C4-2B (cell line): Measurements from ENCODE around the gene SH3RF3.

Experiments
- ZFX ChIP-seq: fragments of 450-650 bp; IDR thresholded peaks from 2 replicates; pipeline ENCODE4 v1.6.1; 2017
- TF ChIP-seq, protein P1 (sequence below): fragments of 450-650 bp; conservative IDR thresholded peaks from 2 replicates; pipeline ENCODE4 v1.5.1; 2017; ENCODE audit warnings: mild to moderate bottlenecking

- TF ChIP-seq, protein P1, sequence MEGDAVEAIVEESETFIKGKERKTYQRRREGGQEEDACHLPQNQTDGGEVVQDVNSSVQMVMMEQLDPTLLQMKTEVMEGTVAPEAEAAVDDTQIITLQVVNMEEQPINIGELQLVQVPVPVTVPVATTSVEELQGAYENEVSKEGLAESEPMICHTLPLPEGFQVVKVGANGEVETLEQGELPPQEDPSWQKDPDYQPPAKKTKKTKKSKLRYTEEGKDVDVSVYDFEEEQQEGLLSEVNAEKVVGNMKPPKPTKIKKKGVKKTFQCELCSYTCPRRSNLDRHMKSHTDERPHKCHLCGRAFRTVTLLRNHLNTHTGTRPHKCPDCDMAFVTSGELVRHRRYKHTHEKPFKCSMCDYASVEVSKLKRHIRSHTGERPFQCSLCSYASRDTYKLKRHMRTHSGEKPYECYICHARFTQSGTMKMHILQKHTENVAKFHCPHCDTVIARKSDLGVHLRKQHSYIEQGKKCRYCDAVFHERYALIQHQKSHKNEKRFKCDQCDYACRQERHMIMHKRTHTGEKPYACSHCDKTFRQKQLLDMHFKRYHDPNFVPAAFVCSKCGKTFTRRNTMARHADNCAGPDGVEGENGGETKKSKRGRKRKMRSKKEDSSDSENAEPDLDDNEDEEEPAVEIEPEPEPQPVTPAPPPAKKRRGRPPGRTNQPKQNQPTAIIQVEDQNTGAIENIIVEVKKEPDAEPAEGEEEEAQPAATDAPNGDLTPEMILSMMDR, result no peak
- no peak for TF ChIP-seq ZFX
Observed at GRCh38 chr2:109213646-109214433, 84.8 kb downstream of the SH3RF3 start.
